ENCODE measurements around the gene SDC4.

- TF ChIP-seq TCF7L2 (IDR thresholded peaks at IDR 0.05; ENCODE audit: borderline replicate concordance, extremely low read depth, insufficient read depth, insufficient read length) (no peak), EZH2 (IDR thresholded peaks at IDR 0.05) (no peak), YY1 (IDR thresholded peaks at IDR 0.05; ENCODE audit: extremely low read depth, insufficient replicate concordance, low read depth, low read length) (no peak), EZH2phosphoT487 (IDR thresholded peaks at IDR 0.05; ENCODE audit: borderline replicate concordance) (no peak), POLR2A (IDR thresholded peaks at IDR 0.05; ENCODE audit: borderline replicate concordance, extremely low read depth, insufficient read depth, insufficient read length) (no peak), CTCF (IDR thresholded peaks at IDR 0.05 in 2 of 3, conservative IDR thresholded peaks at IDR 0.05 in 1 of 3; ENCODE audit: borderline replicate concordance in 1 of 3, insufficient read depth in 1 of 3, low read depth in 2 of 3, low read length in 2 of 3) (no peak)
Measured at GRCh38 chr20:45336530-45337366, 11.5 kb downstream of the SDC4 start.

Data from HCT116 (cell line).